Uterus (tissue), 2 donors: ENCODE measurements around the gene FAM3D.

Source experiments
- POLR2A ChIP-seq, 2 donors: fragments of 450-650 bp; IDR thresholded peaks; one replicate each; pipeline ENCODE4 v1.6.1; 2016; ENCODE audit warnings: antibody characterized with exemption in 2 of 2, mild to moderate bottlenecking in 1 of 2, moderate library complexity in 1 of 2
- TF ChIP-seq, protein P1 (sequence below), 4 experiments: fragments of 200-600 bp in 2 of 4; fragments of 450-650 bp in 2 of 4; sonication (generic) in 2 of 4; IDR thresholded peaks; one replicate each; pipeline ENCODE4 v1.5.1; 2016 to 2019; ENCODE audit warnings: antibody characterized with exemption in 4 of 4, mild to moderate bottlenecking in 2 of 4, moderate library complexity in 1 of 4

DNA sequence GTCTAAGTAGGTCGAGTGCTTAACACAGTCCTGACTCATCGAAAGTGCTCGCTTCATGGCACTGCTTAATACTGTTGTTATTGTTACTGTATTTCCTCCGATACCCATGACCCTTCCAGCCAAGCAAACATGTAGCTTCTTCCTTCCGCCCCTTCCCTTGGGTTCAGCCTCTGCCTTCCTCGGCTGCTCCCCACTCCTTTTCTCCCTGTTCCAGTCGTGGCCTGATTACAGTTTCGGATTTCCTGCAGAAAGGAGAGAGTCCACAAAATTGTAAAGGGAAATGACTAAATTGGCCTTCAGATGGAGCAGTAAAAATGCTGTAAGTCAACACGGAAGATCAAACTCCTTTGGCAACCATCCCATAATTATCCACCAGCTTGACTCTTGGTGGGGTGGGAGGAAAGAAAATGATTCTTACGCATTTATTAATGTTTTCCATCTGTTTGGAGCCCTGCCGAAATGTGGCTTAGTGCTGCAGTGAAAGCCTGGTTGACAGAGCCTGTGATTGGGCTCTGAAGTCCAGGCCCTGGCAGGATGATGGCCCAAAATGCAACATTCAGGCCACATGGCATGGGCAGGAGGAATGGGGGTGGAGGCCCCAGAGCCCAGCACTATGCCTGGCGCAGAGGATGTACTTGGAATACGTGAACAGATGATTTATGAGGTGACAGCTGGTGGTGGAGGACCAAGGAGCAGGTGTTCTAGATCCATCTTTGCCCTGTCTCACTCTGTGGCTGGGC lies 37.6 kb downstream of the FAM3D start:
- no peak for TF ChIP-seq POLR2A (IDR thresholded peaks at IDR 0.05)
- TF ChIP-seq, protein P1, sequence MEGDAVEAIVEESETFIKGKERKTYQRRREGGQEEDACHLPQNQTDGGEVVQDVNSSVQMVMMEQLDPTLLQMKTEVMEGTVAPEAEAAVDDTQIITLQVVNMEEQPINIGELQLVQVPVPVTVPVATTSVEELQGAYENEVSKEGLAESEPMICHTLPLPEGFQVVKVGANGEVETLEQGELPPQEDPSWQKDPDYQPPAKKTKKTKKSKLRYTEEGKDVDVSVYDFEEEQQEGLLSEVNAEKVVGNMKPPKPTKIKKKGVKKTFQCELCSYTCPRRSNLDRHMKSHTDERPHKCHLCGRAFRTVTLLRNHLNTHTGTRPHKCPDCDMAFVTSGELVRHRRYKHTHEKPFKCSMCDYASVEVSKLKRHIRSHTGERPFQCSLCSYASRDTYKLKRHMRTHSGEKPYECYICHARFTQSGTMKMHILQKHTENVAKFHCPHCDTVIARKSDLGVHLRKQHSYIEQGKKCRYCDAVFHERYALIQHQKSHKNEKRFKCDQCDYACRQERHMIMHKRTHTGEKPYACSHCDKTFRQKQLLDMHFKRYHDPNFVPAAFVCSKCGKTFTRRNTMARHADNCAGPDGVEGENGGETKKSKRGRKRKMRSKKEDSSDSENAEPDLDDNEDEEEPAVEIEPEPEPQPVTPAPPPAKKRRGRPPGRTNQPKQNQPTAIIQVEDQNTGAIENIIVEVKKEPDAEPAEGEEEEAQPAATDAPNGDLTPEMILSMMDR (IDR thresholded peaks at IDR 0.05), result no peak
